H1 (cell line): ENCODE measurements around the gene ATP6V0D1. TPM values are rescaled to one million over a fixed set of nuclear protein-coding genes. Genes with fewer than 3 reads are reported as not detected.

Source experiments
- CTCF ChIA-PET: fragments of 300-600 bp; sonication (Branson Sonifier 250); formaldehyde crosslinking; loops from one replicate; lab custom pipeline; 2021; ENCODE audit not compliant: partially characterized antibody; lab: Charles Lee
- POLR2A ChIA-PET: fragments of 300-600 bp; sonication (Branson Sonifier 250); formaldehyde crosslinking; loops from one replicate; lab custom pipeline; 2021; ENCODE audit warnings: inconsistent platforms; ENCODE audit not compliant: partially characterized antibody; lab: Charles Lee
- DNase-seq, 2 experiments: peaks; one replicate each; pipeline versions ENCODE4 v3.0.0 to v3.0.0-alpha.2; 2010 to 2022; ENCODE audit warnings: low spot score in 2 of 2, low read depth in 1 of 2, mixed read lengths in 1 of 2
- FAIRE-seq: peaks from 2 replicates; lab custom pipeline; 2011; peaks lifted over from hg19 to GRCh38; lab: Jason Lieb, UNC
- H2AFZ ChIP-seq: 2 replicates; pipeline ENCODE4 v1.8.1; 2012; ENCODE audit warnings: low read length, inconsistent platforms
- H2AK5ac ChIP-seq: 2 replicates; pipeline ENCODE4 v1.6.1; 2013; ENCODE audit warnings: low read depth, low read length
- H2BK120ac ChIP-seq: replicated peaks from 2 replicates; pipeline ENCODE3; 2013; ENCODE audit warnings: low read depth, low read length, inconsistent platforms
- H2BK12ac ChIP-seq: 2 replicates; pipeline ENCODE4 v1.6.1; 2013; ENCODE audit warnings: low read depth, low read length
- H2BK15ac ChIP-seq: 2 replicates; pipeline ENCODE4 v1.6.1; 2013; ENCODE audit warnings: low read length
- H2BK20ac ChIP-seq: 2 replicates; pipeline ENCODE4 v1.6.1; 2013; ENCODE audit warnings: low read length
- H2BK5ac ChIP-seq: 2 replicates; pipeline ENCODE4 v1.6.1; 2013; ENCODE audit warnings: low read depth, low read length
- H3K14ac ChIP-seq: 2 replicates; pipeline ENCODE4 v1.6.1; 2013; ENCODE audit warnings: inconsistent platforms; ENCODE audit not compliant: insufficient read length
- H3K18ac ChIP-seq: 2 replicates; pipeline ENCODE4 v1.6.1; 2013; ENCODE audit warnings: low read length; ENCODE audit errors: extremely low read depth
- H3K23ac ChIP-seq: 2 replicates; pipeline ENCODE4 v1.6.1; 2013; ENCODE audit warnings: inconsistent platforms; ENCODE audit not compliant: insufficient read length
- H3K23me2 ChIP-seq: 2 replicates; pipeline ENCODE4 v1.6.1; 2013; ENCODE audit warnings: low read depth, low read length
- H3K27ac ChIP-seq: 2 replicates; pipeline ENCODE4 v1.6.1; 2011; ENCODE audit warnings: low read depth, low read length, inconsistent platforms
- H3K27me3 ChIP-seq, 4 experiments: replicated peaks in 1 of 4; 1 replicate in 1 of 4; 2 replicates in 3 of 4; pipeline versions ENCODE4 v1.6.1 to v1.8.1; 2011 to 2013; ENCODE audit warnings: low read length in 3 of 4, mild to moderate bottlenecking in 3 of 4, inconsistent platforms in 2 of 4, mixed read lengths in 2 of 4, moderate library complexity in 1 of 4; ENCODE audit not compliant: control insufficient read depth in 3 of 4, insufficient read depth in 3 of 4; ENCODE audit errors: extremely low read depth in 1 of 4
- H3K36me3 ChIP-seq, 4 experiments: 2 replicates each; pipeline versions ENCODE4 v1.6.1 to v1.8.1; 2011 to 2013; ENCODE audit warnings: mild to moderate bottlenecking in 4 of 4, low read length in 3 of 4, moderate library complexity in 2 of 4, control low read depth in 1 of 4, inconsistent platforms in 1 of 4; ENCODE audit not compliant: insufficient read depth in 4 of 4, control insufficient read depth in 2 of 4
- H3K4ac ChIP-seq: replicated peaks from 2 replicates; pipeline ENCODE3; 2013; ENCODE audit warnings: low read length, low read depth, mixed read lengths, inconsistent platforms; ENCODE audit not compliant: insufficient read length
- H3K4me1 ChIP-seq, 4 experiments: replicated peaks in 1 of 4; 1 replicate in 1 of 4; 2 replicates in 3 of 4; pipeline versions ENCODE4 v1.6.1 to v1.8.1; 2011 to 2013; ENCODE audit warnings: low read length in 3 of 4, inconsistent platforms in 2 of 4, mixed read lengths in 1 of 4; ENCODE audit not compliant: insufficient read depth in 4 of 4, control insufficient read depth in 3 of 4
- H3K4me2 ChIP-seq, 2 experiments: 2 replicates each; pipeline versions ENCODE4 v1.6.1 to v1.8.1; 2011 to 2013; ENCODE audit warnings: low read depth in 2 of 2, low read length in 2 of 2, control low read depth in 1 of 2, inconsistent platforms in 1 of 2, mild to moderate bottlenecking in 1 of 2; ENCODE audit not compliant: insufficient read depth in 1 of 2
- H3K4me3 ChIP-seq, 4 experiments: fragments of 200-600, 300-600 bp in 1 of 4; sonication (generic), shearing (Covaris generic), sonication (Bioruptor Twin) in 1 of 4; 2 replicates each; pipeline versions ENCODE4 v1.5.1 to v1.8.1; 2011 to 2016; ENCODE audit warnings: low read length in 4 of 4, low read depth in 3 of 4, control low read depth in 2 of 4, inconsistent platforms in 2 of 4, mild to moderate bottlenecking in 2 of 4, mixed read lengths in 1 of 4, moderate library complexity in 1 of 4; ENCODE audit not compliant: insufficient read depth in 2 of 4; ENCODE audit errors: extremely low read depth in 1 of 4
- H3K56ac ChIP-seq: replicated peaks from 2 replicates; pipeline ENCODE3; 2013; ENCODE audit warnings: low read depth, mild to moderate bottlenecking, mixed read lengths, low read length, inconsistent platforms; ENCODE audit not compliant: insufficient read length
- H3K79me1 ChIP-seq: 2 replicates; pipeline ENCODE4 v1.6.1; 2013; ENCODE audit warnings: low read depth, low read length, control low read depth
- H3K79me2 ChIP-seq, 2 experiments: 2 replicates each; pipeline versions ENCODE4 v1.6.1 to v1.8.1; 2012 to 2013; ENCODE audit warnings: low read length in 2 of 2, mild to moderate bottlenecking in 2 of 2, inconsistent platforms in 1 of 2; ENCODE audit not compliant: insufficient read depth in 2 of 2, control insufficient read depth in 1 of 2
- H3K9ac ChIP-seq, 4 experiments: replicated peaks in 1 of 4; 1 replicate in 1 of 4; 2 replicates in 3 of 4; pipeline versions ENCODE4 v1.6.1 to v1.8.1; 2011 to 2013; ENCODE audit warnings: low read depth in 3 of 4, low read length in 3 of 4, control low read depth in 2 of 4, mild to moderate bottlenecking in 2 of 4, moderate library complexity in 2 of 4, inconsistent platforms in 1 of 4; ENCODE audit errors: extremely low read depth in 1 of 4
- H3K9me3 ChIP-seq, 2 experiments: 2 replicates each; pipeline versions ENCODE4 v1.6.1 to v1.8.1; 2012 to 2013; ENCODE audit warnings: mild to moderate bottlenecking in 2 of 2, moderate library complexity in 2 of 2, control low read depth in 1 of 2, inconsistent platforms in 1 of 2, low read depth in 1 of 2, low read length in 1 of 2, mixed read lengths in 1 of 2; ENCODE audit not compliant: insufficient read depth in 2 of 2
- H4K20me1 ChIP-seq, 2 experiments: replicated peaks in 1 of 2; 2 replicates each; pipeline versions ENCODE3 to v1.8.1; 2011 to 2013; ENCODE audit warnings: inconsistent platforms in 2 of 2, low read length in 2 of 2, mild to moderate bottlenecking in 1 of 2; ENCODE audit not compliant: insufficient read depth in 2 of 2, control insufficient read depth in 1 of 2
- H4K5ac ChIP-seq: 2 replicates; pipeline ENCODE4 v1.6.1; 2013; ENCODE audit warnings: low read length, low read depth, mixed read lengths, inconsistent platforms; ENCODE audit not compliant: insufficient read length
- H4K8ac ChIP-seq: 2 replicates; pipeline ENCODE4 v1.8.0; 2013; ENCODE audit warnings: mild to moderate bottlenecking, moderate library complexity, low read length, inconsistent platforms; ENCODE audit not compliant: insufficient read depth; ENCODE audit errors: extremely low read depth
- H4K91ac ChIP-seq: replicated peaks from 2 replicates; pipeline ENCODE3; 2013; ENCODE audit warnings: low read length, mixed read lengths, inconsistent platforms; ENCODE audit not compliant: insufficient read length
- NANOG ChIP-seq: IDR thresholded peaks from 2 replicates; pipeline ENCODE4 v1.6.1; 2011; ENCODE audit warnings: low read length, low read depth, mild to moderate bottlenecking, inconsistent platforms; ENCODE audit not compliant: insufficient read depth, poor library complexity, severe bottlenecking
- WGBS, 2 experiments: shearing (Covaris generic) in 1 of 2; methylation state at CpG; one replicate each; pipeline versions ENCODE4 v1.1.6 to v1.1.7; 2013 to 2015; ENCODE audit warnings: low lambda C conversion rate in 2 of 2, mixed read lengths in 2 of 2, inconsistent platforms in 1 of 2, low coverage in 1 of 2, missing lambda C conversion rate in 1 of 2; ENCODE audit not compliant: insufficient replicate concordance in 2 of 2, insufficient coverage in 1 of 2, insufficient read length in 1 of 2; ENCODE audit errors: extremely low coverage in 1 of 2, missing lambda C conversion rate in 1 of 2; 5-methylcytosine and 5-hydroxymethylcytosine counted together
- polyA plus RNA-seq, 7 experiments: library from polyadenylated mRNA; depleted of rRNA in 3 of 7; stranded (reverse) in 5 of 7; unstranded in 2 of 7; fragments of >200 nt in 5 of 7; fragments of 200-250 nt in 2 of 7; gene quantifications; 1 replicate in 5 of 7; 2 replicates in 1 of 7; 4 replicates in 1 of 7; pipeline versions ENCODE4 v1.2.1 to v1.2.3, GENCODE V29; 2011 to 2013; ENCODE audit warnings: missing spikeins in 2 of 7, mixed read lengths in 2 of 7
- total RNA-seq: library from RNA; stranded (reverse); fragmentation: NEBNext Ultra II Directional; extraction: Animal tissue kit (Norgen Biotek cat#: 25700); gene quantifications from 2 replicates; pipeline ENCODE4 v1.2.1, GENCODE V29; 2021

The ATP6V0D1 gene
- total and polyA plus RNA-seq, 2 of the 8 experiments (the other 6 are each of a cell fraction or from before 2014, with no cell fraction given) = 47.3 to 134 TPM

GRCh38 chr16:67517661-67518423 lies 36.9 kb upstream of the ATP6V0D1 start:
- H4K20me1 ChIP-seq = no peaks in the 10 kb centered on the region
- H4K5ac ChIP-seq = no peak overlapping the region
- FAIRE-seq (no peak), DNase-seq (no peak)
- no peak overlapping the region for H3K14ac ChIP-seq
- no peak overlapping the region for H3K56ac ChIP-seq
- no peak overlapping the region for H4K8ac ChIP-seq
- H3K27ac ChIP-seq = no peak overlapping the region
- no peak overlapping the region for H2AFZ ChIP-seq
- no peaks in the 10 kb centered on the region for H3K23me2 ChIP-seq
- no peak overlapping the region for H3K4me3 ChIP-seq
- H3K36me3 ChIP-seq = no peaks in the 10 kb centered on the region
- H4K91ac ChIP-seq = no peak overlapping the region
- H2BK5ac ChIP-seq = no peak overlapping the region
- ChIA-PET POLR2A (interaction anchor here (1.0 kb wide), 1 partner anchor 11 kb away, joined by 3 read pairs; no protein-coding TSS in a partner anchor), CTCF (interaction anchor here (0.9 to 9.9 kb wide), 11 partner anchors 14 to 155 kb away, joined by 3 to 335 read pairs (median 4); partner anchors contain the start of genes AGRP, ATP6V0D1, C16orf86 and CARMIL2)
- no peak overlapping the region for H3K4ac ChIP-seq
- H3K27me3 ChIP-seq = peaks cover 0 to 17% (median 6%) of the 10 kb centered on the region in 4 experiments; a peak in 3 of 7 replicates
- no peak overlapping the region for H3K4me2 ChIP-seq
- H3K9ac ChIP-seq = no peak overlapping the region; a peak in 1 of 7 replicates
- H2AK5ac ChIP-seq = peak overlapping the region; percentile 78; the same call in 1 of the 2 replicates
- H2BK20ac ChIP-seq = no peak overlapping the region
- no peak overlapping the region for H3K23ac ChIP-seq
- H2BK12ac ChIP-seq = no peak overlapping the region
- 79% methylated on average over 11 of the region's 11 CpGs; no CpG with 5 or more reads in 1 of the 2 experiments for WGBS, 2 experiments
- no peaks in the 10 kb centered on the region; the same call in 1 of the 2 replicates for H3K79me1 ChIP-seq
- no peaks in the 10 kb centered on the region for H3K79me2 ChIP-seq
- no peaks in the 10 kb centered on the region for H3K9me3 ChIP-seq
- no peaks in the 10 kb centered on the region for H3K4me1 ChIP-seq
- no peak overlapping the region for H2BK15ac ChIP-seq
- no peak overlapping the region for H3K18ac ChIP-seq
- no peak for TF ChIP-seq NANOG
- no peak overlapping the region for H2BK120ac ChIP-seq
